Endothelial cell of umbilical vein (primary cell): ENCODE results near the gene KCTD13. TPM values are rescaled to one million over a fixed set of nuclear protein-coding genes. Genes with fewer than 3 reads are reported as not detected.

Experiments
- BruUV-seq: library from RNA; stranded (reverse); fragments of 400-500 nt; replicated peaks from 2 replicates; lab custom pipeline; 2021; lab: Mats Ljungman, UMichigan
- CTCF ChIA-PET: fragments of 300-600, 350-600 bp; sonication (Branson Sonifier 250); formaldehyde crosslinking; loops from one replicate; lab custom pipeline; 2021; ENCODE audit warnings: antibody characterized with exemption, inconsistent platforms; lab: Charles Lee
- POLR2A ChIA-PET: fragments of 300-600, 350-600 bp; sonication (Branson Sonifier 250); formaldehyde crosslinking; loops from one replicate; lab custom pipeline; 2021; ENCODE audit warnings: antibody characterized with exemption, inconsistent platforms; lab: Charles Lee
- DNase-seq: peaks from one replicate; pipeline ENCODE4 v3.0.0-alpha.2; 2011; ENCODE audit warnings: low read depth, low spot score
- FAIRE-seq: peaks from 2 replicates; lab custom pipeline; 2011; peaks lifted over from hg19 to GRCh38; lab: Jason Lieb, UNC
- H2AFZ ChIP-seq: 2 replicates; pipeline ENCODE4 v1.6.0; 2012; ENCODE audit warnings: low read depth, low read length, control low read depth, inconsistent platforms
- H3K27ac ChIP-seq: 2 replicates; pipeline ENCODE4 v1.5.1; 2011; ENCODE audit warnings: low read depth, mild to moderate bottlenecking, control low read depth, low read length, moderate library complexity; ENCODE audit not compliant: insufficient read depth
- H3K27me3 ChIP-seq, 2 experiments: 2 replicates each; pipeline versions ENCODE4 v1.6.0 to v1.6.1; 2011; ENCODE audit warnings: low read length in 2 of 2, mixed read lengths in 1 of 2; ENCODE audit not compliant: control insufficient read depth in 2 of 2, insufficient read depth in 2 of 2
- H3K36me3 ChIP-seq, 2 experiments: 2 replicates in 1 of 2; 3 replicates in 1 of 2; pipeline ENCODE4 v1.5.1; 2011; ENCODE audit warnings: low read length in 2 of 2, mild to moderate bottlenecking in 1 of 2, moderate library complexity in 1 of 2; ENCODE audit not compliant: control insufficient read depth in 2 of 2, insufficient read depth in 2 of 2; ENCODE audit errors: extremely low read depth in 1 of 2
- H3K4me1 ChIP-seq: 3 replicates; pipeline ENCODE4 v1.5.1; 2011; ENCODE audit warnings: mild to moderate bottlenecking, low read length; ENCODE audit not compliant: control insufficient read depth, insufficient read depth; ENCODE audit errors: extremely low read depth
- H3K4me2 ChIP-seq: 2 replicates; pipeline ENCODE4 v1.6.1; 2011; ENCODE audit warnings: low read length, control low read depth, mixed read lengths; ENCODE audit not compliant: insufficient read depth
- H3K4me3 ChIP-seq, 3 experiments: fragments of 200-600 bp in 1 of 3; sonication (generic), shearing (Covaris generic) in 1 of 3; replicated peaks in 1 of 3; 2 replicates each; pipeline ENCODE4 v1.5.1; 2011 to 2016; ENCODE audit warnings: control low read depth in 3 of 3, low read length in 3 of 3, mild to moderate bottlenecking in 2 of 3, inconsistent platforms in 1 of 3, low read depth in 1 of 3, moderate library complexity in 1 of 3; ENCODE audit not compliant: insufficient read depth in 1 of 3
- H3K79me2 ChIP-seq: 2 replicates; pipeline ENCODE4 v1.6.0; 2012; ENCODE audit warnings: low read length, inconsistent platforms; ENCODE audit not compliant: control insufficient read depth, insufficient read depth
- H3K9ac ChIP-seq: replicated peaks from 2 replicates; pipeline ENCODE3; 2011; ENCODE audit warnings: low read length, control low read depth; ENCODE audit not compliant: insufficient read depth; ENCODE audit errors: extremely low read depth
- H3K9me1 ChIP-seq: replicated peaks from 3 replicates; pipeline ENCODE4 v1.6.0; 2011; ENCODE audit warnings: mild to moderate bottlenecking, low read length; ENCODE audit not compliant: control insufficient read depth, insufficient read depth; ENCODE audit errors: extremely low read depth
- H3K9me3 ChIP-seq: replicated peaks from 2 replicates; pipeline ENCODE4 v1.5.1; 2012; ENCODE audit warnings: low read length, inconsistent platforms; ENCODE audit not compliant: control insufficient read depth, insufficient read depth
- H4K20me1 ChIP-seq: replicated peaks from 2 replicates; pipeline ENCODE3; 2011; ENCODE audit warnings: mild to moderate bottlenecking, low read length; ENCODE audit not compliant: control insufficient read depth, insufficient read depth; ENCODE audit errors: extremely low read depth
- CTCF ChIP-seq, 2 donors: IDR thresholded peaks; 1 replicate in 1 of 2; 2 replicates in 1 of 2; pipeline ENCODE4 v1.5.1; 2011; ENCODE audit warnings: low read length in 2 of 2, mild to moderate bottlenecking in 2 of 2, moderate library complexity in 2 of 2, control low read depth in 1 of 2, inconsistent platforms in 1 of 2, low read depth in 1 of 2; ENCODE audit not compliant: insufficient read depth in 1 of 2; ENCODE audit errors: extremely low read depth in 1 of 2
- EZH2 ChIP-seq: IDR thresholded peaks from 2 replicates; pipeline ENCODE4 v1.6.1; 2012; ENCODE audit warnings: borderline replicate concordance, low read depth, mild to moderate bottlenecking, moderate library complexity, low read length, inconsistent platforms; ENCODE audit not compliant: severe bottlenecking
- FOS ChIP-seq: IDR thresholded peaks from 2 replicates; pipeline ENCODE4 v1.6.1; 2011; ENCODE audit warnings: mild to moderate bottlenecking, low read length, moderate library complexity, borderline replicate concordance; ENCODE audit not compliant: insufficient read depth
- GATA2 ChIP-seq: IDR thresholded peaks from 2 replicates; pipeline ENCODE4 v1.7.0; 2011; ENCODE audit warnings: low read depth, mild to moderate bottlenecking, moderate library complexity, mixed read lengths, low read length; ENCODE audit not compliant: insufficient read length, insufficient read depth
- JUN ChIP-seq: IDR thresholded peaks from 2 replicates; pipeline ENCODE4 v1.6.1; 2011; ENCODE audit warnings: borderline replicate concordance, low read depth; ENCODE audit not compliant: insufficient read length, insufficient read depth
- MAX ChIP-seq: IDR thresholded peaks from 2 replicates; pipeline ENCODE4 v1.6.1; 2011; ENCODE audit not compliant: insufficient read depth, insufficient read length
- MYC ChIP-seq: IDR thresholded peaks from one replicate; pipeline ENCODE4 v1.6.1; 2011; ENCODE audit warnings: mild to moderate bottlenecking, low read depth, low read length
- POLR2A ChIP-seq: IDR thresholded peaks from 2 replicates; pipeline ENCODE4 v1.6.1; 2012; ENCODE audit warnings: low read depth, mild to moderate bottlenecking, control low read depth, low read length
- POLR2AphosphoS5 ChIP-seq: IDR thresholded peaks from 2 replicates; pipeline ENCODE4 v1.6.1; 2012; ENCODE audit warnings: low read depth, mild to moderate bottlenecking, control low read depth, low read length, moderate library complexity; ENCODE audit not compliant: insufficient read depth
- dilution Hi-C: fragments of 300-500 bp; cut with MboI; formaldehyde crosslinking; loops from one replicate; pipeline ENCODE4 v1.15.0; 2019; ENCODE audit warnings: low sequenced_read_pairs; ENCODE audit not compliant: extremely low pct_ligation_motif_present
- intact Hi-C: fragments of 100-400 bp; cut with micrococcal nuclease; formaldehyde crosslinking; loops from one replicate; pipeline ENCODE4 v1.10.0; 2022
- polyA plus RNA-seq, 4 experiments: library from polyadenylated mRNA; depleted of rRNA in 3 of 4; stranded (reverse) in 3 of 4; unstranded in 1 of 4; fragments of >200 nt; gene quantifications; 2 replicates each; pipeline versions ENCODE4 v1.2.1 to v1.2.3, GENCODE V29; 2011 to 2012; ENCODE audit warnings: missing spikeins in 1 of 4
- total RNA-seq: library from RNA; stranded (reverse); gene quantifications from 2 replicates; pipeline ENCODE4 v1.2.3, GENCODE V29; 2021

Gene KCTD13
- total and polyA plus RNA-seq, 2 donors (not counting 3 experiments of a cell fraction or from before 2014, with no cell fraction given) = 22.6 to 24.2 TPM

- TF ChIP-seq POLR2A = no peak
- no peak for TF ChIP-seq FOS
- TF ChIP-seq MYC = no peak
- no peak for TF ChIP-seq GATA2
- TF ChIP-seq EZH2 = no peak
- TF ChIP-seq POLR2AphosphoS5 = no peak
- TF ChIP-seq MAX = no peak
- TF ChIP-seq JUN = no peak
- TF ChIP-seq CTCF (IDR thresholded peaks at IDR 0.05; ENCODE audit: extremely low read depth in 1 of 2, insufficient read depth in 1 of 2, low read depth in 1 of 2, low read length in 2 of 2) = no peak
- no peaks in the 10 kb centered on the region for H3K9me1 ChIP-seq
- peaks cover 26% of the 10 kb centered on the region for H3K79me2 ChIP-seq
- H3K4me2 ChIP-seq = no peak overlapping the region
- H3K9ac ChIP-seq = no peak overlapping the region
- ChIA-PET POLR2A (no interaction called here), CTCF (no interaction called here)
- dilution Hi-C loops = no loop called here
- no peak overlapping the region for H3K27ac ChIP-seq
- intact Hi-C loops = loop anchor here (5.0 kb wide), 2 partner anchors 149 to 164 kb away; partner anchors contain the start of genes MAZ and MVP
- H3K9me3 ChIP-seq = no peaks in the 10 kb centered on the region
- no peaks in the 10 kb centered on the region for H3K27me3 ChIP-seq
- peaks cover 5 to 10% of the 10 kb centered on the region in 2 experiments for H3K36me3 ChIP-seq
- FAIRE-seq = no peak
- H3K4me1 ChIP-seq = peaks cover 15% of the 10 kb centered on the region
- no TSS peak for BruUV-seq
- no peak overlapping the region for H2AFZ ChIP-seq
- DNase-seq = no peak
- no peaks in the 10 kb centered on the region for H4K20me1 ChIP-seq
- no peak overlapping the region for H3K4me3 ChIP-seq
Observed at GRCh38 chr16:29971304-29971703, 45.3 kb upstream of the KCTD13 start.
